Effector memory CD4-positive, alpha-beta T cell (primary cell): ENCODE data around the gene UQCR10.

Experiments
- DNase-seq, 3 donors: peaks; one replicate each; pipeline ENCODE4 v3.0.0-alpha.2; 2020
- H3K27ac ChIP-seq: 2 replicates; pipeline ENCODE4 v1.7.0; 2013; ENCODE audit warnings: mild to moderate bottlenecking, low read length, moderate library complexity; ENCODE audit not compliant: insufficient read depth, poor library complexity, severe bottlenecking
- H3K27me3 ChIP-seq: replicated peaks from 2 replicates; pipeline ENCODE4 v1.7.0; 2013; ENCODE audit warnings: mild to moderate bottlenecking, low read length; ENCODE audit not compliant: insufficient read depth, control insufficient read depth, poor library complexity, severe bottlenecking
- H3K36me3 ChIP-seq: 2 replicates; pipeline ENCODE4 v1.7.0; 2013; ENCODE audit warnings: mild to moderate bottlenecking, low read length, moderate library complexity; ENCODE audit not compliant: control insufficient read depth, insufficient read depth
- H3K4me1 ChIP-seq: 2 replicates; pipeline ENCODE4 v1.7.0; 2013; ENCODE audit warnings: low read length, mild to moderate bottlenecking; ENCODE audit not compliant: control insufficient read depth, insufficient read depth, poor library complexity, severe bottlenecking
- H3K4me3 ChIP-seq: 2 replicates; pipeline ENCODE4 v1.7.0; 2013; ENCODE audit warnings: low read length, low read depth, mild to moderate bottlenecking; ENCODE audit not compliant: insufficient read depth, poor library complexity, severe bottlenecking
- H3K9me3 ChIP-seq: 2 replicates; pipeline ENCODE4 v1.7.0; 2013; ENCODE audit warnings: mild to moderate bottlenecking, low read length, moderate library complexity; ENCODE audit not compliant: control insufficient read depth

UQCR10 gene

DNA sequence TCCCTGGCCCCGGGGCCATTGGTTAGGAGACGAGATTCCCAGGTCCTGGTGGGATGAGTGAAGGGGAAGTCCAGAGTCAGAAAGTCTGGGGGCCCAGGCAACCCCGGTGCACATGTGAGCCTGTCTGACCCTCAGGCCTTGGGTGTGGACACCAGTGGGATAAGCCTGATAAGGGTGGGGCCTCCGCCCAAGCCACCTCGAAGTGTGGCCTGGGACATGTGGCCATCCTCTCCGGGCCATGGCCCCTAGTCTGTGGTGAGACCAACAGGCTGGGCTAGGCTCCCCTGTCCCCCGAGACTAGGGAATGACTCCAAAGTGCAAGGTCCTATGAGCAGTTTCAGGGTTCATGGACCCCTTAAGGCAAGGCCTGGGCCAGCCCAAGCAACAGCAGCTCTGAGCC lies 41.1 kb upstream of the UQCR10 start:
- no peaks in the 10 kb centered on the region for H3K9me3 ChIP-seq
- H3K27me3 ChIP-seq: peaks cover 4% of the 10 kb centered on the region
- no peaks in the 10 kb centered on the region for H3K36me3 ChIP-seq
- no peaks in the 10 kb centered on the region for H3K4me1 ChIP-seq
- H3K4me3 ChIP-seq: no peak overlapping the region
- H3K27ac ChIP-seq: no peak overlapping the region
- no peak for DNase-seq

GRCh38 chr22:29726512-29727130 lies 40.5 kb upstream of the UQCR10 start:
- no peaks in the 10 kb centered on the region for H3K36me3 ChIP-seq
- DNase-seq: no peak
- H3K27ac ChIP-seq: no peak overlapping the region
- H3K4me1 ChIP-seq: no peaks in the 10 kb centered on the region
- no peak overlapping the region for H3K4me3 ChIP-seq
- H3K9me3 ChIP-seq: no peaks in the 10 kb centered on the region
- H3K27me3 ChIP-seq: no peaks in the 10 kb centered on the region

DNA sequence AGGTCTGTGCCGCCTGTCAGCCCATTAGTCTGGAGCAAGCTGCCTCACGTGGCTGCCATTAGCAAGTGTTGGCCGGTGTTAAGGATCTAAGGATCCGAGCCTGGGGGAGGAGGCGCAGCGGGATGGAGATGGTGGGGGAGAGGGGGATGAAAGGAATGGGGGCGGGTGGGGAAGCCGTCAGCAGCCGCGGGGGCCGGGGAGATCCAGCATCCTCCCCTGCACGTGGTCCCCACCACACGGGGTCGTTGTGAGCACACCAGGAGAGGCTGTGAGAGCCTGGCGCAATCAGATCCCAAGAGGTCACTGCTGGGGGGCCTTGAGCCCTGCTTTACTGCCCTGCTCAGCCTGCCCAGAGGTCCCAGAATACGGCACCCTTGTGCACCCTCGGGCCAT lies 40.0 kb upstream of the UQCR10 start:
- no peak overlapping the region for H3K27ac ChIP-seq
- no peaks in the 10 kb centered on the region for H3K9me3 ChIP-seq
- no peaks in the 10 kb centered on the region for H3K36me3 ChIP-seq
- H3K4me1 ChIP-seq: no peaks in the 10 kb centered on the region
- H3K4me3 ChIP-seq: no peak overlapping the region
- no peaks in the 10 kb centered on the region for H3K27me3 ChIP-seq
- DNase-seq: no peak

DNA sequence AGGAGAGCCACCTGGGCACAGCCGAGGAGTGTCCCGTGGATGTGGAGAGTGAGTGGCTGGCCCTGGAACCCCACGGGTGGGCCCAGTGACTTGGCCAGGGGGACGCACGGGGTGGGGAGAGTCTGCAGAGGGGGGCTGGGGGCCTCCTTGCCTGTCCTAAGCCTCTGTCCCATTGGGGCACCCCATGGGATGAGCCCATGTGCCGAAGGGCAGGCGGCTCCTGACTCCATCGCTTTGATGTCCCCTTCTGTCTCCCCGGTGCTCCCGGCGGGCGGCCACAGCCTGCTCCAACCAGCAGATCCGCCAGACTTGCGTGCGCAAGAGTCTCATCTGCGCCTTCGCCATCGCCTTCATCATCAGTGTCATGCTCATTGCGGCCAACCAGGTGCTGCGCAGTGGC lies 38.0 kb upstream of the UQCR10 start:
- no peaks in the 10 kb centered on the region for H3K9me3 ChIP-seq
- H3K27ac ChIP-seq: no peak overlapping the region
- no peak for DNase-seq
- no peaks in the 10 kb centered on the region for H3K27me3 ChIP-seq
- H3K4me1 ChIP-seq: no peaks in the 10 kb centered on the region
- peaks cover 5% of the 10 kb centered on the region for H3K36me3 ChIP-seq
- no peak overlapping the region for H3K4me3 ChIP-seq

DNA sequence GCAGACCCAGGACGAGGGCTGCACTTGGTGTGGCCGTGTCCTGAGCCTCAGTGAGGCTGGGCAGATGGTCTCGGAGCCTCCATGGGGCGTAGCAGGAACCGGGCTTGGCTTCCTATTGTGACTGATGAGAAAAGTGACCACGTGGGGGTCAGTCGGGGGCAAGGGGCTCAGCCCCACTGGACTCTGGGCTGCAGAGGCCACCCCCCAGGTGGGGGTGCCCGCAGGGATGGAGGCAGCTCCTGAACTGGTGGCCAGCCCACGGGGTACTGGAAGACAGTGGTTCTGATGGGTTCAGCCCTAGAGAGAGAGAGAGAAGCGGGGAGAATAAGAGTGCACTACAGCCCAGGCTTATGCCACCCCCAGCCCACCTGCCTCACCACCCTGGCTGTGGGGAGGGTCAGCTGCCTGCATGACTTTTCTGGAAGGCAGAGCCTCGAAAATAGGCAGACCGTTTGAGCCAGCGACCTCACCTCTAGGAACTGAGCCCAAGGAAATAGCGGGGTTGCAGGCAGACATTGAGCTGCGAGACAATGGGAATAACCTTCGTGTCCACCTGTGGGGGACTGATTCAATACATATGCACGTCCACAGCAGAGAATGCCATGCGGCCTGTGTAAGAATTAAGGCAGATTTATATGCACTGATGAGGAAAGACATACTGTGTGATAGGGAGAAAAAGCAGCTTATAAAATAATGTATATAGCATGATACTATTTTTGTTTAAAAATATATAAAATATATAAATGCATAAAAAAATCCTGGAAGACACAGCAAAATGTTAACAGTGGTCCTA lies 35.9 kb upstream of the UQCR10 start:
- Histone ChIP-seq H3K9me3 (no peaks in the 10 kb centered on the region), H3K4me1 (no peaks in the 10 kb centered on the region), H3K27me3 (no peaks in the 10 kb centered on the region), H3K4me3 (no peak overlapping the region), H3K27ac (no peak overlapping the region), H3K36me3 (peaks cover 8% of the 10 kb centered on the region)
- DNase-seq: no peak

- no peak for DNase-seq
- H3K36me3 ChIP-seq: peaks cover 8% of the 10 kb centered on the region
- H3K27ac ChIP-seq: no peak overlapping the region
- H3K27me3 ChIP-seq: no peaks in the 10 kb centered on the region
- H3K4me1 ChIP-seq: no peaks in the 10 kb centered on the region
- no peak overlapping the region for H3K4me3 ChIP-seq
- no peaks in the 10 kb centered on the region for H3K9me3 ChIP-seq
Observed at GRCh38 chr22:29732883-29733282, 34.3 kb upstream of the UQCR10 start.

- no peaks in the 10 kb centered on the region for H3K9me3 ChIP-seq
- DNase-seq: no peak
- H3K27me3 ChIP-seq: no peaks in the 10 kb centered on the region
- H3K36me3 ChIP-seq: peaks cover 8% of the 10 kb centered on the region
- no peak overlapping the region for H3K27ac ChIP-seq
- no peak overlapping the region for H3K4me3 ChIP-seq
- no peaks in the 10 kb centered on the region for H3K4me1 ChIP-seq
Observed at GRCh38 chr22:29733362-29734201, 33.6 kb upstream of the UQCR10 start.

DNA sequence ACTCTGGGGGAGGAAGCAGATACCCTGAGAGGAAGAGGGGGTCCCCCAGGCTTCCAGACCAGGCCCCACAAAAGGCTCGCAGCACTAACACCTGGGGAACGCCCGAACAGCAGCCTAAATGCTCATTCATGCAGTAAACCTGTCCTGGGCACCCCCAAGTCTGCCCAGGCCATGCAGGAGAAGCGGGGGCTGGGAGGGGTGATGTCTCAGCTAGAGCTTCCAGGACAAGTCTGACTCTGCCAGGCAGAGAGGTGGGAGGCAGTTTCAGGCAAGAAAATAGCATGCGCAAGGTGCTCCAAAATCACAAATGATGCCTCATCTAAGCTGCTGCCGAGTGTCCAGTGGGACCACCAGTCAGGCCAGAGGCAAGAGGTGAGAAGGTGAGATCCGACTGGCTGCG lies 32.8 kb upstream of the UQCR10 start:
- DNase-seq: no peak

GRCh38 chr22:29734838-29735237 lies 32.3 kb upstream of the UQCR10 start:
- no peaks in the 10 kb centered on the region for H3K9me3 ChIP-seq
- H3K4me3 ChIP-seq: no peak overlapping the region
- no peaks in the 10 kb centered on the region for H3K4me1 ChIP-seq
- peaks cover 17% of the 10 kb centered on the region for H3K36me3 ChIP-seq
- H3K27me3 ChIP-seq: no peaks in the 10 kb centered on the region
- DNase-seq: no peak
- no peak overlapping the region for H3K27ac ChIP-seq

More for the DNA sequence above, 32.8 kb upstream of the UQCR10 start:
- no peaks in the 10 kb centered on the region for H3K4me1 ChIP-seq
- peaks cover 13% of the 10 kb centered on the region for H3K36me3 ChIP-seq
- H3K4me3 ChIP-seq: no peak overlapping the region
- H3K9me3 ChIP-seq: no peaks in the 10 kb centered on the region
- no peaks in the 10 kb centered on the region for H3K27me3 ChIP-seq
- H3K27ac ChIP-seq: no peak overlapping the region

DNA sequence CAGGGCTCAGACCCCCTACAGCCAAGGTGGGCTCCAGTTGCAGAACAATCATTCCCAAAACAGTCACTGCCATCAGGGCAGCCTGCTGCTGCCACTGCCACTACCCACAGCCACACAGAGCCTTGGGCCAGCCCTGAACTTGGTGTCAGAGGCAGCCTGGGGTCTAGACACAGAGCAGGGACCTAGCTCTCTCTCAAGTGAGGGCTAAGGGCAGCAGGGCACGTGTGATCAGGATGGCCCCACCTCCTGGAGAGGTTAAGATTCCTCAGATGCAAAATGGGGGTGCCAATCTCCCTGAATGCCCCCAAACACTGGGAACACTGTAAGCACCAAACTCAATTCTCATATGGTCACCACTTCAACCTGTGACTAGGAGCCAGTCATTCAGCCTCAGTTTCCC lies 31.8 kb upstream of the UQCR10 start:
- Histone ChIP-seq H3K27me3 (no peaks in the 10 kb centered on the region), H3K4me3 (no peak overlapping the region), H3K9me3 (no peaks in the 10 kb centered on the region), H3K36me3 (peaks cover 19% of the 10 kb centered on the region), H3K4me1 (no peaks in the 10 kb centered on the region), H3K27ac (no peak overlapping the region)
- no peak for DNase-seq
